Gastrocnemius medialis (tissue), 4 donors: Measurements from ENCODE around the gene TPO.

ENCODE experiments used
- CTCF ChIP-seq, 5 experiments: fragments of 450-650 bp in 3 of 5; fragments of 200-600 bp in 2 of 5; sonication (generic) in 2 of 5; IDR thresholded peaks in 4 of 5; conservative IDR thresholded peaks in 1 of 5; 1 replicate in 4 of 5; 2 replicates in 1 of 5; pipeline ENCODE4 v1.5.1; 2016 to 2019; ENCODE audit warnings: antibody characterized with exemption in 5 of 5, mild to moderate bottlenecking in 3 of 5, moderate library complexity in 3 of 5
- POLR2A ChIP-seq, 2 donors: fragments of 450-650 bp; IDR thresholded peaks; one replicate each; pipeline ENCODE4 v1.6.1; 2017; ENCODE audit warnings: antibody characterized with exemption in 2 of 2, mild to moderate bottlenecking in 2 of 2, moderate library complexity in 2 of 2

DNA sequence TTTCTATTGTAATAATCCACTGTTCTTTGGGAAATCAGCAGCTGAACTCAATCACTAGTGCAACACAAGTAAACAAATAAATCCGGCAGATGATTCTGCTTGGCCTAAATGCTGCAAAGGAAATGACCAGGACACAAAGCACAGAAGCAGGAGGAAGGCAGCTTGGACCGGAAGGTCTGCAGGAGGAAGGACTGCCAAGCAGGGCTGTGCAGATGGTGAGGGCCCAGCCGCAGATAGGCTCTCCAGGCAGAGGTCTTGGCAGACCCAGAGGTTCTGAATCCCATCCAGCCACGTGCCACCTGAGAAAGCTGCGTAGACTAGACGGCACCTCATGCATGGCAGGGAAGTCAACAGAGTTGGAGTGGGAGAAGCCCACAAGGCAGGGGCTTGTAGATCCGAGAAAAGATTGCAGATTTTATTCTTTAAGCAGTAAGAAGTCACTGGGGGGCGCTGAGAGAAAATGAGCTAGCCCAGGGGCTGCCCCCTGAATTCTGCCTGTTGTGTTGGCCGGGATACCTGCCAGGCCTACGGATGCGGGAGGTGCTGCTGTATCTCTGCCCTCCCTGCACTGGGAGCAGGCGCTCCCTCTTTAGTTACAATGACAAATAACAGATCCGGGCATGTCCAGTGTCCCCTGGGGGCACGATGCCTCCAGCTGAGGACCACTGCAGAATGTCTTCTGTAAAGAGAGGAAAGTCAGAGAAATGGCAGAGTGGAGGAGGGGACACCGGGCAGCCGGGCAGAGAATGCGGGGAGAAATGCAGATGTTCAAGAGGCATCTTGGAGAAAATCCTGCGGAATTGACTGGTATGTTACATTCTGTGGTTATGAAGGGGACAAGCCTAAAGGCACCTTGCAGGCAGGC is 177.6 kb downstream of the TPO start:
- TF ChIP-seq POLR2A (IDR thresholded peaks at IDR 0.05) (no peak), CTCF (IDR thresholded peaks at IDR 0.05 in 4 of 5, conservative IDR thresholded peaks at IDR 0.05 in 1 of 5) (no peak)
